Measurements from ENCODE around the gene DLG2.

DLG2 gene

GRCh38 chr11:83521647-83522596, 2105.2 kb downstream of the DLG2 start:
- no peak for FAIRE-seq

DNA sequence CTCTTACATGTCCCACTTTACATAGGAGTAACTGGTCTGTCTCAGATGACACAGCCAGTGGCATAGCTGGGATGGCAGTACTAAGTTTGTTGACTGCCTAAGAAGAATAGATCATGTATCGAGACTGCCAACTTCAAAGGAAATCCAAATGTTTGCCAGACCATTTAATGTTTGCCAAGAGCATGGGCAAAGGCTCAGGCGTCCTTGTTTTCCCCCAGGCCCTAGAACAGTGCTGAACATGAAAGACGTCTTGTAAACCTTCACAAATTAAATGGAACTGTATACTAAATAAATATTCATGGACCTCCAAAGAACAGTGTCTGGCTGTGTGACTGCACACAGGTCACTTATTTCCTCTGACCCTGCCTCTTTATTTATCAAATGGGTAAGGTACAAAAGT, 2106.3 kb downstream of the DLG2 start:
- FAIRE-seq: no peak

DNA sequence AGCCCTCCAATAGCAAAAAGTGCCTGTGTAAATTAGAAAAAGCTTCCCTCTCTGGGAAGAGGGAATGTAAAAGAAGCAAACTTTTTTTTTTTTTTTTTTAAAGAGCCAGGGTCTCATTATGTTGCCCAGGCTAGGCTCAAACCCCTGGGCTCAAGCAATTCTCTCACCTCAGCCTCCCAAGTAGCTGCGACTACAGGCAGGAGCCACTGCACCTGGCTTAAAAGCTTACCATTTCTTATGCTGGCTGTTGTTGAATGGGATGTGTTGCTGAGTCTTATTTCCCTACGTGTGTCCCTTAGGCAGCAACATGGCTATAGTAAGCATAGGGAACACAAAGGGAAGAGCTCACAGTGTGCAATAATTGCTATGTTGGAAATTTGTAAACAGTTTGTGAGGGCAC, 2115.5 kb downstream of the DLG2 start:
- FAIRE-seq: no peak

GRCh38 chr11:83510530-83511460, 2116.3 kb downstream of the DLG2 start:
- no peak for FAIRE-seq

DNA sequence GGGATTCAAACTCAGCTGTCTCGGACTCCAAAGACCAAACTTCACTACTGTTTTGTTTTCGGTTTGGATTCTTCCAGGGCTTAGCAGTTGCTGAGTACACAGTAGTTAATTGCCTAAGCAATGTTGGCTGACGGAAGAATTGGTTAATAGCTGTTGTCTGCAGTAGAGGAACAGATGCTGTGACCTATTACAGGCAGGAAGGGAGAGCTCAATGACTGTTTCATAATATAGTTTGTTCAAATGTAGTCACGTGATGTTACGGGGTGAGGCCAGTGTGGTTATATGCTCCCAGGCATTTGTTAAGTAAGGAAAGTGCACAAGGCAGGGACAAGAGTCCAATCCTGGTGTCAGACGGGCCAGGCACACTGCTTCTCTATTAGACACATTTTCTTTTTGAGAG, 2118.3 kb downstream of the DLG2 start:
- FAIRE-seq: no peak

GRCh38 chr11:83502041-83502440, 2125.1 kb downstream of the DLG2 start:
- FAIRE-seq: no peak

- FAIRE-seq: no peak
These were observed 2133.2 kb downstream of the DLG2 start for GRCh38 chr11:83493917-83494316.

DNA sequence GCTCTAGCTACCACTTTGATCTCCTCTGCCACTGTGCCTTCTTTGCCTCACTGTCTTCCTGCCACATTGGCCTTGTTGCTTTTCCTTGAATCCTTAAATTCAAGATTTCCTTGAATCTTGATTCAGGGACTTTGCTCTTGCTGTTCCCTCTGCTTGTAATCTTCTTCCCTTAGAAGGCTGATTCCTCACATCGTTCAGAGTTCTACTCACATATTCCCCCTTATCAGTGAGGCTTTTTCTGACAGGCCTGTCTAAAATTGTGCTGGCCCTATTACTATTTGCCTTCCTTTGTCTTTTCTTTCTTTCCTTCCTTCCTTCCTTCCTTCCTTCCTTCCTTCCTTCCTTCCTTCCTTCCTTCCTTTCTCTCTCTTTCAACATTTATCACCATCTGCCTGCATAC, 2134.1 kb downstream of the DLG2 start:
- FAIRE-seq: no peak

GRCh38 chr11:83483808-83484207, 2143.3 kb downstream of the DLG2 start:
- FAIRE-seq: no peak

- FAIRE-seq: no peak
These were observed 2146.3 kb downstream of the DLG2 start for GRCh38 chr11:83480811-83481210.

GRCh38 chr11:83480251-83480650, 2146.9 kb downstream of the DLG2 start:
- FAIRE-seq: no peak

GRCh38 chr11:83477772-83478171, 2149.4 kb downstream of the DLG2 start:
- FAIRE-seq: no peak

- FAIRE-seq: no peak
These were observed 2151.4 kb downstream of the DLG2 start for GRCh38 chr11:83475760-83476159.

GRCh38 chr11:83473743-83474142, 2153.4 kb downstream of the DLG2 start:
- no peak for FAIRE-seq

GRCh38 chr11:83472806-83473205, 2154.3 kb downstream of the DLG2 start:
- no peak for FAIRE-seq

GRCh38 chr11:83471831-83472727, 2155.1 kb downstream of the DLG2 start:
- FAIRE-seq: no peak

GRCh38 chr11:83467837-83468236, 2159.3 kb downstream of the DLG2 start:
- no peak for FAIRE-seq

- no peak for FAIRE-seq
These were observed 2162.8 kb downstream of the DLG2 start for GRCh38 chr11:83464160-83464944.

DNA sequence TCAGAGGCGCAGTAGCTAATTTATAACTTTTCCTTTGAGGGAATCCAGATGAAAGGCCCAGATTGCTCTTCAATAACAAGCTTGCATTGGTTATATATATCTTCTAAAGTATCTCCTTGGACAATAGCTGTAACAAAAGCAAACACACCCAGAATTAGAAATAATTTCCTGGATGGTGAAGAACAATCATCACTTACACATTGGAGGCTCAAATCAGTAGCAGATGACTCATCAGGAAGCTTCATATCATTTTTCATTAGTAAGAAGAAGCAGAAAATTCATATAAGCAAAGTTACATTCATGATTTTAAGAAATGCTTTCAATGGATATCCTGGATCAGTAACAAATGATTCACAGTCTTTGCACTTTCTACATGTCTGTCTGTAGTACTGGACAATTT, 2167.3 kb downstream of the DLG2 start:
- no peak for FAIRE-seq

GRCh38 chr11:83456566-83456965, 2170.6 kb downstream of the DLG2 start:
- FAIRE-seq: no peak

DNA sequence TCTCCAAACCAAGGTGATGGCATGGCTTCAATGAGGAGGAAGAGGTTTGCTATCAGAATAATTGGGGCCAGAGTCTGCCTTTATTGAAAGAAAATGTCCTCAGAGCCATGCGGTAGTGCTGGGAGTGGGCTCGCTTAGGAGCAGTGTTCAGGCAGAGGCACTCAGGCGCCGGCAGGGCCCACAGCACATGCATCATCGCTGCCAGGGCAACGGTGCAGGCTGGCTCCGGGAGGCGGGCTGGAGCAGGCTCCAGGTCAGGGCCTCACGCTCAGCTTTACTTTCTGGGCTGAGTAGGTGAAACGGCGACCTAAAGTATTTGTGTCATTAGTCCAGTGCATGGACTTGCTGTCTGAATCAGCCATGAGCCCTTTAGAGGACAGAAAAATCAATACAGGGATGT, 2171.1 kb downstream of the DLG2 start:
- no peak for FAIRE-seq

- no peak for FAIRE-seq
These were observed 2171.8 kb downstream of the DLG2 start for GRCh38 chr11:83455356-83455755.

Data from G401.6 (cell line).